Activated CD8-positive, alpha-beta memory T cell treated with anti-CD3 and anti-CD28 coated beads, Interleukin-2, amount 10 ng/mL, durations not matched to agents 7 days and 5 days (primary cell): ENCODE results near the gene PHKG2. TPM values are rescaled to one million over a fixed set of nuclear protein-coding genes. Genes with fewer than 3 reads are reported as not detected.
A peak's percentile ranks its signal among the peaks of the same experiment; 100 is the strongest.

Experiments used
- ATAC-seq: fragments of 150-1000 bp; cut with Tn5 transposase; one replicate; pipeline ENCODE4 v1.10.0; 2021; ENCODE audit warnings: moderate library complexity
- CTCF ChIA-PET: fragments of 350-600 bp; sonication (Branson Sonifier 250); formaldehyde crosslinking; loops from one replicate; lab custom pipeline; 2021; ENCODE audit warnings: antibody characterized with exemption; lab: Charles Lee
- DNase-seq: peaks from one replicate; pipeline ENCODE4 v3.0.0-alpha.2; 2020
- H3K27ac Mint-ChIP-seq: one replicate; pipeline ENCODE4 v1.8.0; 2021; ENCODE audit warnings: mild to moderate bottlenecking, mixed read lengths
- H3K27me3 Mint-ChIP-seq: one replicate; pipeline ENCODE4 v1.8.0; 2021; ENCODE audit warnings: mixed read lengths
- H3K36me3 Mint-ChIP-seq: one replicate; pipeline ENCODE4 v1.8.0; 2021; ENCODE audit warnings: mild to moderate bottlenecking, mixed read lengths
- H3K4me1 Mint-ChIP-seq: one replicate; pipeline ENCODE4 v1.8.0; 2021; ENCODE audit warnings: mixed read lengths
- H3K4me3 Mint-ChIP-seq: one replicate; pipeline ENCODE4 v1.8.0; 2021; ENCODE audit warnings: mild to moderate bottlenecking, moderate library complexity, mixed read lengths
- H3K9me3 Mint-ChIP-seq: one replicate; pipeline ENCODE4 v1.8.0; 2022; ENCODE audit warnings: low read depth, mixed read lengths
- total RNA-seq, 2 experiments: library from RNA; stranded (reverse); gene quantifications; one replicate each; pipeline ENCODE4 v1.2.3, GENCODE V29; 2021

The PHKG2 gene
- total RNA-seq, 2 experiments from 2014 or later, result 45.8 to 46.5 TPM

DNA sequence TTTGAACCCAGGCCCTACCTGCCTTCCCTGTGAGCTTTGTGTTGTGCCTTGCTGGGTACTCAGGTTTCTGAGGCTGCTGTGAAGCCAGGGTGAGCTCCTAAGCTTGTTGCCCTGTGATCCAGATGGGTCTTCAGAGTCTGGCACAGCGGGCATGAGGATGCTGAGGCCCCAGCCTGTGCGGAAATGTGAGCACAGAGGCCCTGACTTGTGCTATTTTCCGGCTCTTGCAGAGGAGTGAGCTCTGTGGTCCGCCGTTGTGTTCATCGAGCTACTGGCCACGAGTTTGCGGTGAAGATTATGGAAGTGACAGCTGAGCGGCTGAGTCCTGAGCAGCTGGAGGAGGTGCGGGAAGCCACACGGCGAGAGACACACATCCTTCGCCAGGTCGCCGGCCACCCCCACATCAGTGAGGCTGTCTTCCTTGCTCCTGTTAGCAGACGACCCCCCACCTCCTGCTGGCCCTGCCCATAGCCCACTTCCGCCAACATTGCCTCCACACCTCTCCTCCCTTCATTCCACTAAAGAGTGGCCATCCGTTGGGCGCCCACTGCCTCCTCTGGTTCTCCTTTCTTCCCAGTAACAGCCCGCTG is 2.7 kb downstream of the PHKG2 start:
- CTCF ChIA-PET, result interaction anchor here (0.9 kb wide), 1 partner anchor 63 kb away, joined by 4 read pairs; no protein-coding TSS in a partner anchor
- Mint-ChIP-seq H3K27me3 (no peaks in the 10 kb centered on the region), H3K4me1 (peaks cover 26% of the 10 kb centered on the region), H3K9me3 (no peaks in the 10 kb centered on the region), H3K27ac (no peak overlapping the region), H3K36me3 (peaks cover 22% of the 10 kb centered on the region), H3K4me3 (no peak overlapping the region)
- ATAC-seq (no peak), DNase-seq (no peak)

DNA sequence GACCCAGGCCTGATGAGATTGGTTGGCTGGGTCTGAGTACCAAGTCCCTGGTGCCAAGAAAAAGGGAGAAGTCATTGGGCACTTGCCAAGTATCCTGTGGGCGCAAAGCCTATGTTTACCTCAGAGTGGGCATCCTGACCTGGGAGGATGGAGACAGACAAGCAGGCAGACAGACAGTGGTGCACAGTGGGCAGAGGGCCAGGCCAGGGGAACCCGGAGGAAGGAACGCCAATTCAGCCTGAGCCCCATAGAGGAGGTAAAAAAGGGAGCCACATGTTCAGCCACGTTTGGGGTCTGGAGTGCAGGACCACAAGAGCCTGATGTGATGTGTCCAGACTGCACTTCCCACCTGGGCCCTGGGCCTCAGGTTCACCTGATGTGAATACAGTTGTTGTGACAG is 5.4 kb downstream of the PHKG2 start:
- no peaks in the 10 kb centered on the region for H3K27me3 Mint-ChIP-seq
- ATAC-seq (no peak), DNase-seq (no peak)
- H3K4me3 Mint-ChIP-seq, result no peak overlapping the region
- CTCF ChIA-PET, result no interaction called here
- H3K9me3 Mint-ChIP-seq, result no peaks in the 10 kb centered on the region
- peaks cover 22% of the 10 kb centered on the region for H3K36me3 Mint-ChIP-seq
- H3K4me1 Mint-ChIP-seq, result peaks cover 19% of the 10 kb centered on the region
- no peak overlapping the region for H3K27ac Mint-ChIP-seq

GRCh38 chr16:30755955-30756780 is 7.9 kb downstream of the PHKG2 start:
- Mint-ChIP-seq H3K27me3 (no peaks in the 10 kb centered on the region), H3K4me3 (no peak overlapping the region), H3K9me3 (no peaks in the 10 kb centered on the region), H3K27ac (no peak overlapping the region), H3K36me3 (peaks cover 12% of the 10 kb centered on the region), H3K4me1 (peaks cover 11% of the 10 kb centered on the region)
- DNase-seq (no peak), ATAC-seq (no peak)
- CTCF ChIA-PET, result no interaction called here

GRCh38 chr16:30756781-30757100 is 8.5 kb downstream of the PHKG2 start:
- CTCF ChIA-PET, result no interaction called here
- no peaks in the 10 kb centered on the region for H3K9me3 Mint-ChIP-seq
- ATAC-seq, result no peak

DNA sequence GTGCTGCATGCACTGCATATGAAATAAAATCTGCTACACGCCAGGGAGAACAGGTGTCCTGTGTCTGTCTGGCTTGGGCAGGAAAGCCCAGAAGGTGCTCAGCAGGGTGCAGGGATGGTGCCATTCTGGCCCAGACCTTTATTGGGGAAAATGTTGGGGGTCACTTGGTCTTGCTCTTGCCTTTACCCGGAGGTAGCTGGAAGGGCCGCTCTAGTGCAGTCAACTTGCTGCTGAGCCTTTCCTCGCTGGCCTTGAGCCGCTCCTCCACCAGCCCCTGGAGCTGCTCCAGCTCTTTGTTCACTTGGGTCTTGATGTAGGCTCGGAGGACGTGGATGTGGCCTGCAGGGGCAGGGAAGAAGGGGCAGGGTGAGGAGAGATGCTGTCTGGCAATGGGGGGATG is 9.1 kb downstream of the PHKG2 start:
- H3K4me3 Mint-ChIP-seq, result no peak overlapping the region
- no peak for ATAC-seq

More at GRCh38 chr16:30756781-30757100, 8.5 kb downstream of the PHKG2 start:
- H3K27me3 Mint-ChIP-seq, result no peaks in the 10 kb centered on the region
- DNase-seq, result no peak
- H3K36me3 Mint-ChIP-seq, result peaks cover 7% of the 10 kb centered on the region
- no peak overlapping the region for H3K27ac Mint-ChIP-seq
- peaks cover 9% of the 10 kb centered on the region for H3K4me1 Mint-ChIP-seq
- no peak overlapping the region for H3K4me3 Mint-ChIP-seq

GRCh38 chr16:30758988-30759491 is 10.8 kb downstream of the PHKG2 start:
- H3K4me3 Mint-ChIP-seq, result no peak overlapping the region
- peaks cover 24% of the 10 kb centered on the region for H3K4me1 Mint-ChIP-seq
- no peak overlapping the region for H3K27ac Mint-ChIP-seq
- peaks cover 14% of the 10 kb centered on the region for H3K36me3 Mint-ChIP-seq
- CTCF ChIA-PET, result interaction anchor here (2.0 to 2.8 kb wide), 4 partner anchors 11 to 183 kb away, joined by 4 to 8 read pairs (median 6); partner anchors contain the start of gene PHKG2
- no peaks in the 10 kb centered on the region for H3K9me3 Mint-ChIP-seq
- DNase-seq (no peak), ATAC-seq (no peak)
- H3K27me3 Mint-ChIP-seq, result no peaks in the 10 kb centered on the region

More for the DNA sequence above, 9.1 kb downstream of the PHKG2 start:
- Mint-ChIP-seq H3K9me3 (no peaks in the 10 kb centered on the region), H3K36me3 (peaks cover 7% of the 10 kb centered on the region), H3K27ac (no peak overlapping the region), H3K27me3 (no peaks in the 10 kb centered on the region), H3K4me1 (peaks cover 9% of the 10 kb centered on the region)
- no peak for DNase-seq
- CTCF ChIA-PET, result no interaction called here

GRCh38 chr16:30760001-30760559 is 11.9 kb downstream of the PHKG2 start:
- Mint-ChIP-seq H3K9me3 (no peaks in the 10 kb centered on the region), H3K27ac (no peak overlapping the region), H3K4me1 (peaks cover 24% of the 10 kb centered on the region), H3K27me3 (no peaks in the 10 kb centered on the region), H3K4me3 (no peak overlapping the region), H3K36me3 (peaks cover 11% of the 10 kb centered on the region)
- DNase-seq (no peak), ATAC-seq (no peak)
- CTCF ChIA-PET, result interaction anchor here (1.0 to 2.8 kb wide), 6 partner anchors 12 to 182 kb away, joined by 3 to 8 read pairs (median 5); partner anchors contain the start of gene PHKG2

- Mint-ChIP-seq H3K27me3 (no peaks in the 10 kb centered on the region), H3K36me3 (peaks cover 13% of the 10 kb centered on the region), H3K27ac (peak overlapping the region; percentile 92), H3K4me1 (peaks cover 24% of the 10 kb centered on the region), H3K9me3 (no peaks in the 10 kb centered on the region), H3K4me3 (peak overlapping the region; percentile 92)
- ATAC-seq (no peak), DNase-seq (no peak)
- CTCF ChIA-PET, result interaction anchor here (1.0 to 2.8 kb wide), 6 partner anchors 13 to 181 kb away, joined by 3 to 8 read pairs (median 5); partner anchors contain the start of gene PHKG2
Measured at GRCh38 chr16:30760577-30761426, 12.6 kb downstream of the PHKG2 start.

- DNase-seq (peak; percentile 61), ATAC-seq (peak; percentile 50)
- Mint-ChIP-seq H3K9me3 (no peaks in the 10 kb centered on the region), H3K27me3 (no peaks in the 10 kb centered on the region), H3K27ac (peak overlapping the region; percentile 92), H3K4me3 (peak overlapping the region; percentile 92), H3K36me3 (peaks cover 13% of the 10 kb centered on the region), H3K4me1 (peaks cover 24% of the 10 kb centered on the region)
- CTCF ChIA-PET, result interaction anchor here (2.8 kb wide), 1 partner anchor 14 kb away, joined by 6 read pairs; the partner anchor contains the start of gene PHKG2
Measured at GRCh38 chr16:30761427-30761927, 13.3 kb downstream of the PHKG2 start.

DNA sequence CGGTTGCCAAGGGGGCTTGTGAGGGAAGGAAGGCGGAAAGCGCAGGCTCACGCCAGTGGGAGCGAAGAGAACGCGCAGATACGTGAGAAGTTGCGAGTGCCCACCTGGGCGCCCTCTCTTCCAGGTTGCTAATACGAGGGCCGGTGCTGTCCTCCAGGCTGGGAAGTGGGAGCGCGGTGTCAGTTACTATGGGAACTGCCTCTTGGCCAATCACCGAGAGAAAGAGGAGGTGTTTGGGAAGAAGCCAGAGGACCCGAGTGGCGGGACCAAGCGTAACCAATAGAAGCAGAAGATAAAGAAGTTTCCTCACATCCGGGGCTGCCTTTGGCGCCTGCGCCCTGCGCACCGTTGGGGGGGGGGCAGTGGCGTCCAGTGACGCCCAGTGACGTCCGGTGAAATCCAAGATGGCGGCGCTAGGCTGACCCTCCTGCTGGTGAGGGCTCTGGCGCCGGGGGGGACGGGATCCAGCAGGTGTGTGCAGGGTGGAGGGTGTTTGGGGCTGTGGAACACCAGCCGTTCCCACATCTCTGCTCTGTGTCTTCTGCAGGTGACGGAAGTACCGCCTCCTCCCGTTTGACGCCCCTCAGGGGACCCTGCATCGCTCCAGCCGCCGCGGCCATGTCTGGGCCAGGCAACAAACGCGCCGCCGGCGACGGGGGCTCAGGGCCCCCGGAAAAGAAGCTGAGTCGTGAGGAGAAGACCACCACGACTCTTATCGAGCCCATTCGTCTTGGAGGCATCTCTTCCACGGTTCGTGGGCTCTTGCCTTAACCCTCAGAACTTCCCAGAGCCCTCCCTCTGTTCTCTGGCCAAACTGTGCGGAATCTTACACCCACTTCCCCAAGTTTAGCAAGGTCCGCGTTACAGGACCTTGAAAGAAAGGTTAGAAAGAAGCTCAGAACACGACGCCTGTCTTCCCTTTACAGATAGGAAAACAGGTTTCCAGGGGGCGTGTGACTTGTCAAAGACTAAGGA is 14.0 kb downstream of the PHKG2 start, which contains the start of the genes CFAP119 and RNF40:
Gene CFAP119 (minus strand): TSS at position 135 of the 975 bp plus-strand sequence. CDS start 314 bp downstream, outside the sequence.
Gene RNF40 (plus strand): TSS at position 395 of the 975 bp plus-strand sequence. CDS start 224 bp downstream, at position 619.
- peak within 1 kb of the TSS; percentile 92 for H3K27ac Mint-ChIP-seq
- H3K4me1 Mint-ChIP-seq, result peaks cover 26% of the 10 kb centered on the region
- ATAC-seq (peak; percentile 96), DNase-seq (peak; percentile 96)
- H3K4me3 Mint-ChIP-seq, result peak within 1 kb of the TSS; percentile 92
- H3K9me3 Mint-ChIP-seq, result no peaks in the 10 kb centered on the region
- no peaks in the 10 kb centered on the region for H3K27me3 Mint-ChIP-seq
- H3K36me3 Mint-ChIP-seq, result peaks cover 18% of the 10 kb centered on the region
- CTCF ChIA-PET, result interaction anchor here (1.4 kb wide), 1 partner anchor 13 kb away, joined by 4 read pairs; the partner anchor contains the start of gene PHKG2

DNA sequence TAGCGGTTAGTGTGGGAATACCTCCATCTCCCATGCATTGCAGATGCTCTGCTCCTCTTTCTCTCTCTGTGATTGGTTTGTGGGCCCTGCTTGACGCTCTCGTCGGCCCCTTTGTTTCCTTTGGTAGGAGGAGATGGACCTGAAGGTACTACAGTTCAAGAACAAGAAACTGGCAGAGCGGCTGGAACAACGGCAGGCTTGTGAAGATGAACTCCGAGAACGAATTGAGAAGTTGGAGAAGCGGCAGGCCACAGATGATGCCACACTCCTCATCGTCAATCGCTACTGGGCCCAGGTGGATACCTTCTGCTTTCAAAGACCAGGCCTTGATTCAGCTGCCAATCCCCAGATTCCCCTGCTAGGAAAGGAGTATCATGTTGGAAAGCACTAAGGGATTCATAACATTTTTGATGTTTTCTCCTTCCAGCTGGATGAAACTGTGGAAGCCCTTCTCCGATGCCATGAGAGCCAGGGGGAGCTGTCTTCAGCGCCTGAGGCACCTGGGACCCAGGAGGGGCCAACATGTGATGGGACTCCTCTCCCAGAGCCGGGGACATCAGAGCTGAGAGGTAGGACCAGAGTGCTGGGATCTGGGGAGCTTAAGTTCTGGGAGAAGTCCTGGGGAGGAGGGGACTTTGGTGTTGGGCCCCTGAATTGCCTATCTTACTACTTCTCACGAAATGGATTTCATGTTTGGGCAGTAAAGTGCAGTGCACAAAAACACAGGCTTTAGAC is 14.9 kb downstream of the PHKG2 start:
- DNase-seq, result no peak
- peak overlapping the region; percentile 92 for H3K4me3 Mint-ChIP-seq
- no peaks in the 10 kb centered on the region for H3K9me3 Mint-ChIP-seq
- H3K27me3 Mint-ChIP-seq, result no peaks in the 10 kb centered on the region
- ATAC-seq, result no peak
- H3K27ac Mint-ChIP-seq, result peak overlapping the region; percentile 92
- CTCF ChIA-PET, result interaction anchor here (1.4 to 2.0 kb wide), 2 partner anchors 14 to 51 kb away, joined by 4 to 6 read pairs; partner anchors contain the start of gene PHKG2
- peaks cover 24% of the 10 kb centered on the region for H3K36me3 Mint-ChIP-seq
- H3K4me1 Mint-ChIP-seq, result peaks cover 29% of the 10 kb centered on the region
